ENCODE results near the gene SMG6. TPM values are rescaled to one million over a fixed set of nuclear protein-coding genes. Genes with fewer than 3 reads are reported as not detected.

The SMG6 gene
- total and polyA plus RNA-seq, 7 experiments from 2014 or later: 8.6 to 65.3 (median 52.7) TPM

DNA sequence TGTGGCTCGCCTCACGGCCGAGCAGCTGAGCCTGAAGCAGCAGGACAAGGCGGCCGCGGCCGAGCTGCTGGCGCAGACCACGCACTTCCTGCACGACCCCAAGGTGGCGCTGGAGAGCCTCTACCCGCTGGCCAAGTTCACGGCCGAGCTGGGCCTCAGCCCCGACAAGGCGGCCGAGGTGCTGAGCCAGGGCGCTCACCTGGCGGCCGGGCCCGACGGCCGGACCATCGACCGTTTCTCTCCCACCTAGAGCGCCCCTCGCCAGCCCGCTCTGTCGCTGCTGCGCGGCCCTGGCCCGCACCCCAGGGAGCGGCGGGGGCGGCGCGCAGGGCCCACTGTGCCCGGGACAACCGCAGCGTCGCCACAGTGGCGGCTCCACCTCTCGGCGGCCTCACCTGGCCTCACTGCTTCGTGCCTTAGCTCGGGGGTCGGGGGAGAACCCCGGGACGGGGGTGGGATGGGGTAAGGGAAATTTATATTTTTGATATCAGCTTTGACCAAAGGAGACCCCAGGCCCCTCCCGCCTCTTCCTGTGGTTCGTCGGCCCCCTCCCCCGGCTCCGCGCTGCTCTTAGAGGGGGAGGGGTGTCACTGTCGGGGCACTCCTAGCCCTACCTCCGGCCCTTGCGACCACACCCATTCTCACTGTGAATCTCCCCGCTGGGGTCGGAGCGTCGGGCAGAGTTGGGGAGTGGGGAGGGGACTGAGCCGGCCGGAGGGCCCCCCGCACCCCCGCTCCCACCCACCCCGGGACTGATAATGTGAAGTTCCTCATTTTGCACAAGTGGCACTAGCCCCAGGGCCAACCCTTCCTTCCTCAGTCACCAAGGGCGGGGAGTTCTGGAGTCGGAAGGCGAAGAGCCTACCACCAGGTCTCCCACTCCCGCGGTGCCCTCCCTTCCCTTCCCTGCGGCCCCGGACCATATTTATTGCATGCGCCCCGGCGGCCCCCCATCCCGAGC is 244.7 kb downstream of the SMG6 start:
- peaks cover 0 to 8% (median 5%) of the 10 kb centered on the region in 5 donors for H3K27me3 Mint-ChIP-seq
- no peaks in the 10 kb centered on the region for H3K27me3 ChIP-seq (ENCODE audit: control insufficient read depth in 2 of 2, insufficient read depth in 2 of 2, low read length in 2 of 2)
- H3K36me3 Mint-ChIP-seq: peaks cover 2 to 34% (median 28%) of the 10 kb centered on the region in 5 donors
- intact Hi-C loops (cut with micrococcal nuclease): loop anchor here in 1 of 2 donors (1.0 kb wide), 2 partner anchors 185 to 207 kb away; no protein-coding TSS in a partner anchor
- H3K4me3 Mint-ChIP-seq: peak overlapping the region in 5 of 10 donors; percentile 27 to 81 (median 42)
- ChIA-PET POLR2A (interaction anchor here (0.6 to 2.1 kb wide), 2 partner anchors 156 to 208 kb away, joined by 3 to 7 read pairs; no protein-coding TSS in a partner anchor), CTCF (interaction anchor here (0.5 to 4.4 kb wide), 10 partner anchors 29 to 375 kb away, joined by 3 to 31 read pairs (median 5); partner anchors contain the start of gene TSR1)
- ATAC-seq (peak; percentile 39), DNase-seq (peak in 8 of 9 donors; percentile 22 to 84 (median 51))
- peaks cover 0 to 45% (median 10%) of the 10 kb centered on the region in 7 donors for H3K4me1 Mint-ChIP-seq
- peak overlapping the region in 3 of 9 donors; percentile 34 to 85 (median 52) for H3K27ac Mint-ChIP-seq
- H3K27ac ChIP-seq (ENCODE audit: low read depth, low read length): no peak overlapping the region
- peaks cover 12 to 22% of the 10 kb centered on the region in 2 donors for H3K4me1 ChIP-seq (ENCODE audit: control insufficient read depth in 2 of 2, insufficient read depth in 2 of 2, low read length in 2 of 2)
- no peaks in the 10 kb centered on the region for H3K9me3 ChIP-seq (ENCODE audit: control insufficient read depth in 2 of 3, low read length in 3 of 3)
- no peaks in the 10 kb centered on the region for H3K9me3 Mint-ChIP-seq
- no peak overlapping the region for H3K4me3 ChIP-seq (ENCODE audit: low read length)
- peaks cover 0 to 36% (median 0%) of the 10 kb centered on the region in 3 experiments for H3K36me3 ChIP-seq (ENCODE audit: control insufficient read depth in 2 of 3, insufficient read depth in 3 of 3, low read length in 3 of 3)

DNA sequence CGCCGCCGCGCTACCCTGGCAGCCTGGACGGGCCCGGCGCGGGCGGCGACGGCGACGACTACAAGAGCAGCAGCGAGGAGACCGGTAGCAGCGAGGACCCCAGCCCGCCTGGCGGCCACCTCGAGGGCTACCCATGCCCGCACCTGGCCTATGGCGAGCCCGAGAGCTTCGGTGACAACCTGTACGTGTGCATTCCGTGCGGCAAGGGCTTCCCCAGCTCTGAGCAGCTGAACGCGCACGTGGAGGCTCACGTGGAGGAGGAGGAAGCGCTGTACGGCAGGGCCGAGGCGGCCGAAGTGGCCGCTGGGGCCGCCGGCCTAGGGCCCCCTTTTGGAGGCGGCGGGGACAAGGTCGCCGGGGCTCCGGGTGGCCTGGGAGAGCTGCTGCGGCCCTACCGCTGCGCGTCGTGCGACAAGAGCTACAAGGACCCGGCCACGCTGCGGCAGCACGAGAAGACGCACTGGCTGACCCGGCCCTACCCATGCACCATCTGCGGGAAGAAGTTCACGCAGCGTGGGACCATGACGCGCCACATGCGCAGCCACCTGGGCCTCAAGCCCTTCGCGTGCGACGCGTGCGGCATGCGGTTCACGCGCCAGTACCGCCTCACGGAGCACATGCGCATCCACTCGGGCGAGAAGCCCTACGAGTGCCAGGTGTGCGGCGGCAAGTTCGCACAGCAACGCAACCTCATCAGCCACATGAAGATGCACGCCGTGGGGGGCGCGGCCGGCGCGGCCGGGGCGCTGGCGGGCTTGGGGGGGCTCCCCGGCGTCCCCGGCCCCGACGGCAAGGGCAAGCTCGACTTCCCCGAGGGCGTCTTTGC is 245.6 kb downstream of the SMG6 start:
- peaks cover 16 to 29% of the 10 kb centered on the region in 2 donors for H3K4me1 ChIP-seq (ENCODE audit: control insufficient read depth in 2 of 2, insufficient read depth in 2 of 2, low read length in 2 of 2)
- DNase-seq: peak in 3 of 9 donors; percentile 16 to 51 (median 44)
- intact Hi-C loops (cut with micrococcal nuclease): loop anchor here (1.0 to 2.0 kb wide), 4 partner anchors 15 to 208 kb away; partner anchors contain the start of gene OVCA2 (in 1 of the 2)

DNA sequence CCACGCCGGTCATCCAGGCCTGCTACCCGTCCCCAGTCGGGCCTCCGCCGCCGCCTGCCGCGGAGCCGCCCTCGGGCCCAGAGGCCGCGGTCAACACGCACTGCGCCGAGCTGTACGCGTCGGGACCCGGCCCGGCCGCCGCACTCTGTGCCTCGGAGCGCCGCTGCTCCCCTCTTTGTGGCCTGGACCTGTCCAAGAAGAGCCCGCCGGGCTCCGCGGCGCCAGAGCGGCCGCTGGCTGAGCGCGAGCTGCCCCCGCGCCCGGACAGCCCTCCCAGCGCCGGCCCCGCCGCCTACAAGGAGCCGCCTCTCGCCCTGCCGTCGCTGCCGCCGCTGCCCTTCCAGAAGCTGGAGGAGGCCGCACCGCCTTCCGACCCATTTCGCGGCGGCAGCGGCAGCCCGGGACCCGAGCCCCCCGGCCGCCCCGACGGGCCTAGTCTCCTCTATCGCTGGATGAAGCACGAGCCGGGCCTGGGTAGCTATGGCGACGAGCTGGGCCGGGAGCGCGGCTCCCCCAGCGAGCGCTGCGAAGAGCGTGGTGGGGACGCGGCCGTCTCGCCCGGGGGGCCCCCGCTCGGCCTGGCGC is 246.3 kb downstream of the SMG6 start:
- H3K4me1 ChIP-seq (ENCODE audit: control insufficient read depth in 2 of 2, insufficient read depth in 2 of 2, low read length in 2 of 2): peaks cover 17 to 29% of the 10 kb centered on the region in 2 donors
- H3K4me3 Mint-ChIP-seq: peak overlapping the region in 2 of 10 donors; percentile 5 to 80
- ATAC-seq (no peak), DNase-seq (peak in 1 of 9 donors; percentile 49)
- peaks cover 0 to 20% (median 0%) of the 10 kb centered on the region in 3 experiments for H3K36me3 ChIP-seq (ENCODE audit: control insufficient read depth in 2 of 3, insufficient read depth in 3 of 3, low read length in 3 of 3)
- H3K9me3 Mint-ChIP-seq: no peaks in the 10 kb centered on the region
- H3K27me3 Mint-ChIP-seq: peaks cover 3 to 10% (median 6%) of the 10 kb centered on the region in 5 donors
- ChIA-PET CTCF (interaction anchor here (0.5 to 4.4 kb wide), 9 partner anchors 30 to 423 kb away, joined by 3 to 31 read pairs (median 4); no protein-coding TSS in a partner anchor), POLR2A (interaction anchor here (0.7 to 4.3 kb wide), 7 partner anchors 32 to 245 kb away, joined by 3 to 24 read pairs (median 4); partner anchors contain the start of genes RPA1 and SMYD4)
- intact Hi-C loops (cut with micrococcal nuclease): loop anchor here in 1 of 2 donors (1.0 to 2.0 kb wide), 2 partner anchors 14 to 158 kb away; partner anchors contain the start of gene OVCA2
- peaks cover 0 to 26% (median 17%) of the 10 kb centered on the region in 5 donors for H3K36me3 Mint-ChIP-seq
- H3K4me1 Mint-ChIP-seq: peaks cover 0 to 36% (median 13%) of the 10 kb centered on the region in 7 donors
- no peak overlapping the region for H3K27ac Mint-ChIP-seq
- H3K4me3 ChIP-seq (ENCODE audit: low read length): no peak overlapping the region
- no peak overlapping the region for H3K27ac ChIP-seq (ENCODE audit: low read depth, low read length)
- no peaks in the 10 kb centered on the region for H3K9me3 ChIP-seq (ENCODE audit: control insufficient read depth in 2 of 3, low read length in 3 of 3)
- H3K27me3 ChIP-seq (ENCODE audit: control insufficient read depth in 2 of 2, insufficient read depth in 2 of 2, low read length in 2 of 2): no peaks in the 10 kb centered on the region

More for the DNA sequence above, 245.6 kb downstream of the SMG6 start:
- peaks cover 0 to 28% (median 19%) of the 10 kb centered on the region in 5 donors for H3K36me3 Mint-ChIP-seq
- peaks cover 3 to 10% (median 5%) of the 10 kb centered on the region in 5 donors for H3K27me3 Mint-ChIP-seq
- Histone ChIP-seq H3K4me3 (ENCODE audit: low read length) (no peak overlapping the region), H3K27ac (ENCODE audit: low read depth, low read length) (no peak overlapping the region), H3K9me3 (ENCODE audit: control insufficient read depth in 2 of 3, low read length in 3 of 3) (no peaks in the 10 kb centered on the region), H3K36me3 (ENCODE audit: control insufficient read depth in 2 of 3, insufficient read depth in 3 of 3, low read length in 3 of 3) (peaks cover 0 to 27% (median 0%) of the 10 kb centered on the region in 3 experiments), H3K27me3 (ENCODE audit: control insufficient read depth in 2 of 2, insufficient read depth in 2 of 2, low read length in 2 of 2) (no peaks in the 10 kb centered on the region)
- peak overlapping the region in 1 of 9 donors; percentile 73 for H3K27ac Mint-ChIP-seq
- ChIA-PET POLR2A (interaction anchor here (0.6 to 2.3 kb wide), 5 partner anchors 157 to 244 kb away, joined by 3 to 10 read pairs (median 3); partner anchors contain the start of genes RPA1 and SMYD4), CTCF (interaction anchor here (0.5 to 4.4 kb wide), 11 partner anchors 30 to 374 kb away, joined by 3 to 31 read pairs (median 4); partner anchors contain the start of gene TSR1)
- peaks cover 0 to 41% (median 14%) of the 10 kb centered on the region in 7 donors for H3K4me1 Mint-ChIP-seq
- peak overlapping the region in 4 of 10 donors; percentile 37 to 80 (median 48) for H3K4me3 Mint-ChIP-seq
- H3K9me3 Mint-ChIP-seq: no peaks in the 10 kb centered on the region
- ATAC-seq: no peak

DNA sequence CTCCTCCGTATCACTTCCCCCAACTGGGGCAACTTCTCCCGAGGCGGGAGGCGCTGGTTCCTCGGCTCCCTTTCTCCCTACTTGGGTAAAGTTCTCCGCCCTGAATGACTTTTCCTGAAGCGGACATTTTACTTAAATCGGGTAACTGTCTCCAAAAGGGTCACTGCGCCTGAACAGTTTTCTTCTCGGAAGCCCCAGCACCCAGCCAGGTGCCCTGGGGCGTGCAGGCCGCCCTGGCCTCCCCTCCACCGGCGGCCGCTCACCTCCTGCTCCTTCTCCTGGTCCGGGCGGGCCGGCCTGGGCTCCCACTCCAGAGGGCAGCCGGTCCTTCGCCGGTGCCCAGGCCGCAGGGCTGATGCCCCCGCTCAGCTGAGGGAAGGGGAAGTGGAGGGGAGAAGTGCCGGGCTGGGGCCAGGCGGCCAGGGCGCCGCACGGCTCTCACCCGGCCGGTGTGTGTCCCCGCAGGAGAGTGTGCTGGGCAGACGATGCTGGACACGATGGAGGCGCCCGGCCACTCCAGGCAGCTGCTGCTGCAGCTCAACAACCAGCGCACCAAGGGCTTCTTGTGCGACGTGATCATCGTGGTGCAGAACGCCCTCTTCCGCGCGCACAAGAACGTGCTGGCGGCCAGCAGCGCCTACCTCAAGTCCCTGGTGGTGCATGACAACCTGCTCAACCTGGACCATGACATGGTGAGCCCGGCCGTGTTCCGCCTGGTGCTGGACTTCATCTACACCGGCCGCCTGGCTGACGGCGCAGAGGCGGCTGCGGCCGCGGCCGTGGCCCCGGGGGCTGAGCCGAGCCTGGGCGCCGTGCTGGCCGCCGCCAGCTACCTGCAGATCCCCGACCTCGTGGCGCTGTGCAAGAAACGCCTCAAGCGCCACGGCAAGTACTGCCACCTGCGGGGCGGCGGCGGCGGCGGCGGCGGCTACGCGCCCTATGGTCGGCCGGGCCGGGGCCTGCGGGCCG is 247.1 kb downstream of the SMG6 start:
- H3K9me3 ChIP-seq (ENCODE audit: control insufficient read depth in 2 of 3, low read length in 3 of 3): no peaks in the 10 kb centered on the region
- H3K27me3 ChIP-seq (ENCODE audit: control insufficient read depth in 2 of 2, insufficient read depth in 2 of 2, low read length in 2 of 2): no peaks in the 10 kb centered on the region
- no peak overlapping the region for H3K27ac ChIP-seq (ENCODE audit: low read depth, low read length)
- intact Hi-C loops (cut with micrococcal nuclease): loop anchor here in 1 of 2 donors (1.0 to 2.0 kb wide), 2 partner anchors 14 to 159 kb away; partner anchors contain the start of gene OVCA2
- CTCF ChIA-PET: interaction anchor here (0.6 to 4.4 kb wide), 8 partner anchors 9 to 423 kb away, joined by 3 to 46 read pairs (median 5); no protein-coding TSS in a partner anchor
- H3K4me3 Mint-ChIP-seq: peak overlapping the region; percentile 59 to 85 (median 74)
- H3K9me3 Mint-ChIP-seq: no peaks in the 10 kb centered on the region
- peak; percentile 41 to 71 (median 64) for DNase-seq
- peak overlapping the region; percentile 52 for H3K4me3 ChIP-seq (ENCODE audit: low read length)
- peaks cover 7 to 36% (median 19%) of the 10 kb centered on the region in 7 donors for H3K4me1 Mint-ChIP-seq
- peak overlapping the region in 3 of 9 donors; percentile 14 to 85 (median 74) for H3K27ac Mint-ChIP-seq
- peak; percentile 24 for ATAC-seq
- H3K27me3 Mint-ChIP-seq: peaks cover 3 to 17% (median 6%) of the 10 kb centered on the region in 5 donors
- H3K4me1 ChIP-seq (ENCODE audit: control insufficient read depth in 2 of 2, insufficient read depth in 2 of 2, low read length in 2 of 2): peaks cover 17 to 29% of the 10 kb centered on the region in 2 donors
- POLR2A ChIA-PET: interaction anchor here (0.8 to 4.3 kb wide), 5 partner anchors 33 to 225 kb away, joined by 3 to 24 read pairs (median 7); no protein-coding TSS in a partner anchor
- peaks cover 0 to 12% (median 0%) of the 10 kb centered on the region in 3 experiments for H3K36me3 ChIP-seq (ENCODE audit: control insufficient read depth in 2 of 3, insufficient read depth in 3 of 3, low read length in 3 of 3)
- peaks cover 0 to 20% (median 10%) of the 10 kb centered on the region in 5 donors for H3K36me3 Mint-ChIP-seq
